GM12874 (cell line): ENCODE data around the gene MRPL32.

Experiments used
- CTCF ChIP-seq: IDR thresholded peaks from 2 replicates; pipeline ENCODE4 v1.5.1; 2011; ENCODE audit warnings: low read depth, mild to moderate bottlenecking, control low read depth, low read length, moderate library complexity; ENCODE audit not compliant: insufficient read depth

MRPL32 gene

DNA sequence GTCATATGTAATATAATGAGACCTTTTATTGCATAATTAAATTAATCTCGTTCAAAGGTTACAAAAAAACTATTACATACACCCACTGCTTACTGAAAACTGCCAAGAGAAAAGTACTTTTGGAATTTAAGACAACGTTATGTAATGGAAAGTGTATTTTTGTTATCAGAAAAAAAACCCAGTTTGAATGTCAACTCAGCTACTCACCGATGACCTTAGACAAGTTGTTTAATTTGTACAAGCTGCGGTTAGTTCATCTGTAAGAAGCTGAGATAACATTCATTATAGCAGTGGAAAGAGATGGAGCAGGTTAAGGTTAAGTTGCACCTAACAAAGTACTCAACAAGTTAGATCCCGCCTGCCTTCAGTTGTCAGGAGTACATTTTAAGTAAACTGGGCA is 1.3 kb upstream of the MRPL32 start:
- TF ChIP-seq CTCF: no peak

GRCh38 chr7:42931447-42931833 is 736 bp upstream of the MRPL32 start:
- TF ChIP-seq CTCF: no peak

- TF ChIP-seq CTCF: no peak
Measured at GRCh38 chr7:42932811-42933591, 825 bp downstream of the MRPL32 start.

GRCh38 chr7:42934291-42934690 is 2.1 kb downstream of the MRPL32 start:
- no peak for TF ChIP-seq CTCF

GRCh38 chr7:42935861-42936260 is 3.7 kb downstream of the MRPL32 start:
- TF ChIP-seq CTCF: no peak

DNA sequence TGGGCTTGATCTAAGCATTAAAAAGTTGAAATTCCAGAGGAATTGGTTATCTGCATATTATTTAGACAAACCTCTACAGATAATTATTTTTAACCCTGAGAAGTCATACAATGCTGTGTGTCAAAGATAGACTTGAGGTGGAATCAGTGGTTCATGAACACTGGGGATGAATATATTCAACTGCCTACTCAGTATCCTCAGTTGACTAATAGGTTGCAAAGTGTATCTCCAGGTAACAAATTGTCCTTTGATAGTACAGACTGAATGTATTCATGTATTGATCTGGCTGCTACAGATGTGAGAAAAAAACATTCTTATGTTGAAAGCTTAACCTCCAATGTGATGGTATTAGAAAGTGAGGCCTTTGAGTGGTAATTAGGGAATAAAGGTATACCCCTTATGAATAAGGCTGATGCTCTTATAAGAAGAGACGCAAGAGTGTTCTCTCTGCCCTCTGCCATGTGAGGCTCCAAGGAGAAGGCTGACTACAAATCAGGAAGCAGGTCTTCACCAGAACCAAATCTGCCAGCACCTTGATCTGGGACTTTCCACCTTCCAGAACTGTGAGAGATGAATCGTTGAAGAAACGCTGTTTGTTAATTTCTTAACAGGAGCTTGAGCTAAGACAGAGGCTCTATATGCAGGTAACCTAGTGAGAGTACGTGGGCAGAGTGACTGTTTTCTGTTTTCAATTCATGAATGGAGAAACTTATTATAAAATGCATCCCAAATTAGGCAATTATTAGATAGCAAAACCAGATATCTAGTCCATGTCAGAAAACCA is 7.5 kb downstream of the MRPL32 start:
- no peak for TF ChIP-seq CTCF

DNA sequence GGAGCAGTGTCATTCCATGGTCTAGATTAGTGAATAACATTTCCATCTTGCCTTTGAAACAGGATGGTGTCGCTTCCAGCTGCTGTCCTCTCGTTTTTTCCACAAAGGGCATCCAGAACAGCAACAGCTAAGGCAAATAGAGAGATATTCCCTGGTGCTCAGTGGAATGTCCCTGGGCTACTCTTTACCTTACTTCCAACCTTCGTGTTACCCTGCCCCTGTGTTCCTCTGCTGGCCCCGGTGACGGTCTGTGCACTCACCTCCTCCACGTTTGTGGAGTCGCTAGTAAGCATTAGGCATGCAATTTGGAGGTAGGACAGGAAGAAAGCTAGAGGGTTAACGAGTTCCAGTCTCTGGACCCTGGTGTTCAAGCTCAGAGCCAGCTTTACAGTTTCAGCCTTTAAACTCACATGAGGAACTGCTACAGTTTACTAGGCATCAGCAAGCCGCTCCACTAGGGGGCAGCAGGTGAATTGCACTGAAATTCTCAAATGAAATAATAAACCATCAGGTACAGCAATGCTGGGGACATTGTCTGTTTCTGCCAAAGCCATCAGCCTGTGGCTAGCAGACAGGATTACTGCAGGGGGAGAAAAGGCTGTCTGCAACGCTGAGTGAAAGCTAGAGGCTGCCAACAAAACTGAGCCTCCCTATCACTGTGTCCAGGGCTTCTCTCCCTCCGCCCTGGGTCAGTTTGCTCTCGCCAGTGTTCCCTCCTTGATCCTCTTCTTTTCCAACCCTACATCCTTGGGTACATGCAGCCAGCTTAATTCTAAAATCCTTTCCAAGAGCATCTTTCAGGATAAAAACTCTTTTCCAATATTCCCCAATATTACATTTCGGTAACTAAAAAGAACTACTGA is 9.0 kb downstream of the MRPL32 start:
- TF ChIP-seq CTCF: peak; percentile 81
